ENCODE measurements around the gene FBXL16. TPM values are rescaled to one million over a fixed set of nuclear protein-coding genes. Genes with fewer than 3 reads are reported as not detected.

FBXL16 gene
- total and polyA plus RNA-seq, 2 of the 13 experiments (the other 11 are each of a cell fraction or from before 2014, with no cell fraction given) = 0.22 to 2.0 TPM

GRCh38 chr16:674968-675883 lies 30.4 kb downstream of the FBXL16 start, which contains the start of gene RHBDL1 (continued):
- TF ChIP-seq FOXC1 (CRISPR knock-in tag; IDR thresholded peaks at IDR 0.05; ENCODE audit: borderline replicate concordance) = no peak
- no peak for TF ChIP-seq PRDM15 (CRISPR knock-in tag; IDR thresholded peaks at IDR 0.05)
- TF ChIP-seq AFF4 (CRISPR knock-in tag; IDR thresholded peaks at IDR 0.05) = no peak
- TF ChIP-seq JUND (CRISPR knock-in tag; IDR thresholded peaks at IDR 0.05) = peak; percentile 57
- peak; percentile 99 for TF ChIP-seq ZFP36 (IDR thresholded peaks at IDR 0.05; ENCODE audit: borderline replicate concordance, low read depth, low read length, partially characterized antibody)
- TF ChIP-seq AGO2 (optimal IDR thresholded peaks at IDR 0.05; ENCODE audit: low read depth, low read length) = peak; percentile 93
- TF ChIP-seq NFKB2 (CRISPR knock-in tag; IDR thresholded peaks at IDR 0.05; ENCODE audit: borderline replicate concordance) = no peak
